K562 (cell line): ENCODE measurements around the gene TMEM50B. TPM values are rescaled to one million over a fixed set of nuclear protein-coding genes. Genes with fewer than 3 reads are reported as not detected.

Experiments used
- ATAC-seq: fragments of 200-7000 bp; cut with Tn5 transposase; 3 replicates; pipeline ENCODE4 v1.9.1; 2020; ENCODE audit warnings: moderate library complexity
- BruUV-seq: library from RNA; stranded (reverse); fragments of 400-500 nt; replicated peaks from 2 replicates; lab custom pipeline; 2021; lab: Mats Ljungman, UMichigan
- CTCF ChIA-PET: fragments of 300-600 bp; formaldehyde crosslinking; extraction: SDS; loops from one replicate; lab custom pipeline; 2021; ENCODE audit warnings: low intra/inter-chr PET ratio; lab: Yijun Ruan, JAX
- POLR2A ChIA-PET: fragments of 300-600, 350-650 bp; sonication (Branson Sonifier 250); formaldehyde crosslinking; extraction: SDS; loops from one replicate; lab custom pipeline; 2021; ENCODE audit warnings: antibody characterized with exemption, inconsistent platforms; lab: Yijun Ruan, JAX
- DNase-seq, 4 experiments: peaks; one replicate each; pipeline versions ENCODE4 v3.0.0 to v3.0.0-alpha.2; 2011 to 2018; ENCODE audit warnings: low spot score in 3 of 4, mixed read lengths in 3 of 4; ENCODE audit errors: extremely low read depth in 1 of 4
- FAIRE-seq: peaks from 2 replicates; lab custom pipeline; 2011; peaks lifted over from hg19 to GRCh38; lab: Jason Lieb, UNC
- H2AFZ ChIP-seq: 2 replicates; pipeline ENCODE4 v1.6.0; 2011; ENCODE audit warnings: low read depth, low read length, control low read depth, inconsistent platforms
- H3K27ac ChIP-seq: fragments of 200-600 bp; 3 replicates; pipeline ENCODE4 v1.8.0; 2011; ENCODE audit warnings: low read depth, mild to moderate bottlenecking, control low read depth, inconsistent platforms, low read length, moderate library complexity, mixed read lengths; ENCODE audit errors: extremely low read depth
- H3K27me3 ChIP-seq, 2 experiments: fragments of 300-600 bp in 1 of 2; 2 replicates in 1 of 2; 3 replicates in 1 of 2; pipeline versions ENCODE4 v1.6.0 to v1.8.0; 2011; ENCODE audit warnings: inconsistent platforms in 2 of 2, low read length in 2 of 2, mild to moderate bottlenecking in 1 of 2, mixed read lengths in 1 of 2, moderate library complexity in 1 of 2; ENCODE audit not compliant: control insufficient read depth in 2 of 2, insufficient read depth in 2 of 2
- H3K36me3 ChIP-seq: fragments of 300-600 bp; 3 replicates; pipeline ENCODE4 v1.8.0; 2011; ENCODE audit warnings: mild to moderate bottlenecking, low read length, inconsistent platforms; ENCODE audit not compliant: control insufficient read depth, insufficient read depth
- H3K4me1 ChIP-seq, 2 experiments: fragments of 200-600 bp in 1 of 2; replicated peaks in 1 of 2; 2 replicates in 1 of 2; 3 replicates in 1 of 2; pipeline versions ENCODE4 v1.5.1 to v1.8.0; 2011; ENCODE audit warnings: inconsistent platforms in 2 of 2, low read length in 2 of 2, mild to moderate bottlenecking in 1 of 2, mixed read lengths in 1 of 2, moderate library complexity in 1 of 2; ENCODE audit not compliant: control insufficient read depth in 2 of 2, insufficient read depth in 2 of 2
- H3K4me2 ChIP-seq: 2 replicates; pipeline ENCODE4 v1.6.1; 2011; ENCODE audit warnings: low read length, control low read depth, inconsistent platforms, mixed read lengths; ENCODE audit not compliant: insufficient read depth
- H3K4me3 ChIP-seq: fragments of 200-600 bp; sonication (generic), shearing (Covaris generic); 2 replicates; pipeline ENCODE4 v1.5.1; 2016; ENCODE audit warnings: control low read depth, inconsistent platforms
- H3K79me2 ChIP-seq: fragments of 200-600 bp; 3 replicates; pipeline ENCODE4 v1.8.0; 2011; ENCODE audit warnings: low read length, inconsistent platforms; ENCODE audit not compliant: control insufficient read depth, insufficient read depth
- H3K9ac ChIP-seq, 2 experiments: 2 replicates each; pipeline versions ENCODE4 v1.6.0 to v1.6.1; 2011; ENCODE audit warnings: low read depth in 2 of 2, low read length in 2 of 2, control low read depth in 1 of 2, inconsistent platforms in 1 of 2, mild to moderate bottlenecking in 1 of 2, mixed read lengths in 1 of 2; ENCODE audit not compliant: insufficient read depth in 1 of 2
- H3K9me1 ChIP-seq: one replicate; pipeline ENCODE4 v1.6.0; 2011; ENCODE audit warnings: inconsistent platforms, mild to moderate bottlenecking, low read length, moderate library complexity; ENCODE audit not compliant: control insufficient read depth, insufficient read depth
- H3K9me3 ChIP-seq: replicated peaks from 2 replicates; pipeline ENCODE4 v1.5.1; 2011; ENCODE audit warnings: low read depth, low read length, inconsistent platforms; ENCODE audit not compliant: control insufficient read depth, insufficient read depth
- H4K20me1 ChIP-seq: replicated peaks from 2 replicates; pipeline ENCODE4 v1.6.1; 2011; ENCODE audit warnings: low read length, inconsistent platforms, mixed read lengths; ENCODE audit not compliant: control insufficient read depth, insufficient read depth
- GATAD2B ChIP-seq: fragments of 450-650 bp; IDR thresholded peaks from 2 replicates; pipeline ENCODE4 v1.6.1; 2017; ENCODE audit warnings: mild to moderate bottlenecking, borderline replicate concordance
- ZNF384 ChIP-seq: IDR thresholded peaks from 2 replicates; pipeline ENCODE4 v1.6.1; 2012; ENCODE audit warnings: low read depth, low read length, improper control_type of control experiment
- WGBS: fragments of 100-300 bp; shearing (Covaris generic); methylation state at CpG from one replicate; pipeline ENCODE4 v1.1.6; 2016; ENCODE audit warnings: low coverage, mixed read lengths; ENCODE audit not compliant: insufficient coverage; ENCODE audit errors: missing lambda C conversion rate; 5-methylcytosine and 5-hydroxymethylcytosine counted together
- in situ Hi-C: fragments of 300-500 bp; cut with MboI; formaldehyde crosslinking; loops from 4 replicates; pipeline ENCODE4 v1.15.0; 2018; ENCODE audit warnings: inconsistent platforms, mixed read lengths
- intact Hi-C: fragments of 100-400 bp; cut with micrococcal nuclease; formaldehyde crosslinking; loops from 2 replicates; pipeline ENCODE4 v1.14.2; 2022
- polyA plus RNA-seq, 8 experiments: library from polyadenylated mRNA; depleted of rRNA in 4 of 8; stranded (reverse) in 5 of 8; unstranded in 3 of 8; fragments of >200 nt; fragmentation: Nextera tagmentation in 2 of 8; fragmentation: Illumina TruSeq in 1 of 8; extraction: Ambion mirVana in 2 of 8; extraction: Trizol in 1 of 8; gene quantifications; 2 replicates each; pipeline versions ENCODE4 v1.2.1 to v1.2.3, GENCODE V29; 2011 to 2014; ENCODE audit warnings: inconsistent platforms in 1 of 8, missing spikeins in 1 of 8
- total RNA-seq, 7 experiments: library from RNA; depleted of rRNA in 6 of 7; stranded (reverse); fragments of >200 nt in 6 of 7; fragmentation: Illumina TruSeq in 2 of 7; extraction: Trizol in 2 of 7; gene quantifications; 2 replicates each; pipeline versions ENCODE4 v1.2.1 to v1.2.3, GENCODE V29; 2011 to 2021; ENCODE audit warnings: low replicate concordance in 1 of 7
- TF ChIP-seq, protein P1 (sequence below), 2 experiments: fragments of 450-650 bp; IDR thresholded peaks; 2 replicates each; pipeline ENCODE4 v1.6.1; 2016

TMEM50B gene
- total and polyA plus RNA-seq, 9 of the 15 experiments (the other 6 are each of a cell fraction or from before 2014, with no cell fraction given), result 20.5 to 64.6 (median 28.9) TPM

DNA sequence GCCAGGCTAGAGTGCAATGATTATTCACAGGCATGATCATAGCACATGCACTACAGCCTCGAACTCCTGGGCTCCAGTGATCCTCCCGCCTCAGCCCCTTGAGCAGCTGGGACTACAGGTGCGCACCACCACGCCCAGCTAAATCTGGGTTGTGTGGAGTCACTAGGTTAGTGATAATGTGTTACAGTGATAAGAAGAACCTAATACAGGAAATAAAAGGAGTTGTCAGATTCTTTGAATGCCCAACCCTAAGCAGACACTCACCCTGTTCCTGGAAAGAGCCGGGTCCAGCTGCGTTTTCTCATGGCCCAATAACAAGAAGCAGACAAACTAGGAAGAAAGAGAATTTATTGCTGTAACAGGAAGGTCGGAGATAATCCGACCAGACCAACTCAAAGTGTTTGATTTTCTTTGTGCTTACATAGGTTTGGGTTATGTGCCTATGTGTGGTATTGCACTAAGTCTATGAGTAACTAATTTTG lies 67.8 kb downstream of the TMEM50B start:
- Histone ChIP-seq H3K9me3 (no peaks in the 10 kb centered on the region), H3K36me3 (peaks cover 43% of the 10 kb centered on the region), H3K79me2 (peaks cover 36% of the 10 kb centered on the region), H3K9ac (no peak overlapping the region), H3K4me1 (no peaks in the 10 kb centered on the region; a peak in 1 of 5 replicates), H3K27me3 (no peaks in the 10 kb centered on the region), H3K4me2 (no peak overlapping the region), H4K20me1 (peaks cover 9% of the 10 kb centered on the region; the same call in 1 of the 2 replicates), H3K27ac (no peak overlapping the region), H2AFZ (no peak overlapping the region), H3K9me1 (peaks cover 4% of the 10 kb centered on the region), H3K4me3 (no peak overlapping the region)
- TF ChIP-seq, protein P1, sequence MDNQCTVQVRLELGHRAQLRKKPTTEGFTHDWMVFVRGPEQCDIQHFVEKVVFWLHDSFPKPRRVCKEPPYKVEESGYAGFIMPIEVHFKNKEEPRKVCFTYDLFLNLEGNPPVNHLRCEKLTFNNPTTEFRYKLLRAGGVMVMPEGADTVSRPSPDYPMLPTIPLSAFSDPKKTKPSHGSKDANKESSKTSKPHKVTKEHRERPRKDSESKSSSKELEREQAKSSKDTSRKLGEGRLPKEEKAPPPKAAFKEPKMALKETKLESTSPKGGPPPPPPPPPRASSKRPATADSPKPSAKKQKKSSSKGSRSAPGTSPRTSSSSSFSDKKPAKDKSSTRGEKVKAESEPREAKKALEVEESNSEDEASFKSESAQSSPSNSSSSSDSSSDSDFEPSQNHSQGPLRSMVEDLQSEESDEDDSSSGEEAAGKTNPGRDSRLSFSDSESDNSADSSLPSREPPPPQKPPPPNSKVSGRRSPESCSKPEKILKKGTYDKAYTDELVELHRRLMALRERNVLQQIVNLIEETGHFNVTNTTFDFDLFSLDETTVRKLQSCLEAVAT (IDR thresholded peaks at IDR 0.05), result no peak
- intact Hi-C loops (no loop called here), in situ Hi-C loops (no loop called here)
- ChIA-PET POLR2A (interaction anchor here (1.3 kb wide), 2 partner anchors 10 to 15 kb away, joined by 3 to 4 read pairs; no protein-coding TSS in a partner anchor), CTCF (no interaction called here)
- no TSS peak for BruUV-seq
- FAIRE-seq, result no peak
- no peak for DNase-seq
- WGBS, result 73% methylated on average over 8 of the region's 8 CpGs
- no peak for ATAC-seq

- no peak overlapping the region for H3K9ac ChIP-seq
- H2AFZ ChIP-seq, result no peak overlapping the region
- no TSS peak for BruUV-seq
- in situ Hi-C loops (no loop called here), intact Hi-C loops (no loop called here)
- no peaks in the 10 kb centered on the region for H3K9me1 ChIP-seq
- ChIA-PET POLR2A (interaction anchor here (1.0 to 1.3 kb wide), 2 partner anchors 15 to 45 kb away, joined by 3 read pairs; no protein-coding TSS in a partner anchor), CTCF (interaction anchor here (0.6 kb wide), 1 partner anchor 1147 kb away, joined by 4 read pairs; no protein-coding TSS in a partner anchor)
- no peak for ATAC-seq
- peaks cover 56% of the 10 kb centered on the region for H3K79me2 ChIP-seq
- TF ChIP-seq ZNF384 (peak; percentile 90), GATAD2B (no peak)
- no peak for FAIRE-seq
- H3K4me1 ChIP-seq, result peaks cover 8 to 32% of the 10 kb centered on the region in 2 experiments; a peak in 4 of 5 replicates
- WGBS, result 26% methylated on average over 5 of the region's 5 CpGs
- no peaks in the 10 kb centered on the region for H3K9me3 ChIP-seq
- H3K36me3 ChIP-seq, result peaks cover 13% of the 10 kb centered on the region
- no peak for DNase-seq
- no peaks in the 10 kb centered on the region for H3K27me3 ChIP-seq
- H3K4me2 ChIP-seq, result no peak overlapping the region
- no peak overlapping the region for H3K27ac ChIP-seq
- H4K20me1 ChIP-seq, result peaks cover 6% of the 10 kb centered on the region; the same call in 1 of the 2 replicates
- no peak overlapping the region for H3K4me3 ChIP-seq
Observed at GRCh38 chr21:33406493-33406892, 73.3 kb downstream of the TMEM50B start.
